ENCODE results near the gene CTF1. TPM values are rescaled to one million over a fixed set of nuclear protein-coding genes. Genes with fewer than 3 reads are reported as not detected.

Gene CTF1
- total RNA-seq, 1 donor from 2014 or later: 5.2 TPM

DNA sequence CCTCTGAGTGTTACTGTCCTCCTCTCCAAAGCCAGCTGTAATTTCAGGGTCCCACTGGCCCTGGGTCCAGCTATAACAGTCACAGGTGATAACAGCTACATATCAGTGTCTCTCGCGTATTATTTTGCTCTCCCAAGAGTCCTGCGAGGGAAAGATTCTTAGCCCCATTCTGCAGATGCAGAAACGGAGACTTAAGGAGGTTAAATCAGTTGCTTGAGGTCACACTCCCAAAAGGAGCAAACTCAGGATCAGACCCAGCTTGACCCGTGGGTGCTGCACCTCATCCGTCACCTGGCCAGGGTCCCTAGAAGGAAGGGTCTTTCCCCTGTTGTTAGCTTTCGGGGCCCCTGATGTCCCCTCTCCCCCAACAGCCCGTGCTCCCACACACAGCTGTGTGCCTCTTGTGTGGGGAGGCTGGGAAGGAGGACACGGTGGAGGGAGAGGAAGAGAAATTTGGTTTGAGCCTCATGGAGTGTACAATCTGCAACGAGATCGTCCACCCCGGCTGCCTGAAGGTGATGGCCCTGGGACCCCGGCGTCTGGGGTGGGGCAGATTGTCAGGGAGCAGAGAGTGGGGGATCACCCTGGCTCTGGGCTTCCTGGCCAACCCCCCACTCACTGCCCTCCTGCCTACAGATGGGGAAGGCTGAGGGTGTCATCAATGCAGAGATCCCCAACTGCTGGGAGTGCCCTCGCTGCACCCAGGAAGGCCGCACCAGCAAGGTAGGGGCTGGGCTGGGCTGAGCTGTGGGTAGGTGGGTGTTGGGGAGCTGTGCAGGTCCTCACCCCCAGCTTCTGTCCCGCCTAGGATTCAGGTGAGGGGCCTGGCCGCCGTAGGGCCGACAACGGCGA, 30.7 kb downstream of the CTF1 start:
- H2AFZ ChIP-seq (ENCODE audit: low read depth, low read length): no peak overlapping the region
- peaks cover 10% of the 10 kb centered on the region for H3K4me1 ChIP-seq (ENCODE audit: insufficient read depth, low read length)
- Mint-ChIP-seq H3K36me3 (ENCODE audit: low read depth, unreplicated experiment) (peaks cover under 1% of the 10 kb centered on the region), H3K4me3 (ENCODE audit: unreplicated experiment) (peak overlapping the region; percentile 43), H3K27me3 (ENCODE audit: low read depth, unreplicated experiment) (no peaks in the 10 kb centered on the region), H3K9me3 (ENCODE audit: unreplicated experiment) (no peaks in the 10 kb centered on the region), H3K4me1 (ENCODE audit: low read depth, unreplicated experiment) (peaks cover 11% of the 10 kb centered on the region), H3K27ac (ENCODE audit: unreplicated experiment) (no peak overlapping the region)
- no peaks in the 10 kb centered on the region for H3K27me3 ChIP-seq (ENCODE audit: insufficient read depth, low read length)
- TF ChIP-seq CTCF (IDR thresholded peaks at IDR 0.05; ENCODE audit: insufficient read depth, low read depth, low read length): no peak
- TF ChIP-seq EZH2 (IDR thresholded peaks at IDR 0.05; ENCODE audit: insufficient read depth, low read length): no peak
- H4K20me1 ChIP-seq (ENCODE audit: insufficient read depth, low read length): peaks cover 44% of the 10 kb centered on the region
- H3K9me3 ChIP-seq (ENCODE audit: insufficient read depth, low read depth, low read length): no peaks in the 10 kb centered on the region
- peaks cover 15% of the 10 kb centered on the region for H3K79me2 ChIP-seq (ENCODE audit: insufficient read depth, low read length)
- H3K4me2 ChIP-seq (ENCODE audit: low read length): no peak overlapping the region
- H3K36me3 ChIP-seq (ENCODE audit: insufficient read depth, low read length): peaks cover 17% of the 10 kb centered on the region
- DNase-seq (ENCODE audit: low read depth) (no peak), FAIRE-seq (no peak)
- H3K9ac ChIP-seq (ENCODE audit: low read length): no peak overlapping the region
- no peak overlapping the region for H3K4me3 ChIP-seq (ENCODE audit: insufficient read depth, low read depth, low read length)
- H3K27ac ChIP-seq (ENCODE audit: low read depth, low read length): no peak overlapping the region

DNA sequence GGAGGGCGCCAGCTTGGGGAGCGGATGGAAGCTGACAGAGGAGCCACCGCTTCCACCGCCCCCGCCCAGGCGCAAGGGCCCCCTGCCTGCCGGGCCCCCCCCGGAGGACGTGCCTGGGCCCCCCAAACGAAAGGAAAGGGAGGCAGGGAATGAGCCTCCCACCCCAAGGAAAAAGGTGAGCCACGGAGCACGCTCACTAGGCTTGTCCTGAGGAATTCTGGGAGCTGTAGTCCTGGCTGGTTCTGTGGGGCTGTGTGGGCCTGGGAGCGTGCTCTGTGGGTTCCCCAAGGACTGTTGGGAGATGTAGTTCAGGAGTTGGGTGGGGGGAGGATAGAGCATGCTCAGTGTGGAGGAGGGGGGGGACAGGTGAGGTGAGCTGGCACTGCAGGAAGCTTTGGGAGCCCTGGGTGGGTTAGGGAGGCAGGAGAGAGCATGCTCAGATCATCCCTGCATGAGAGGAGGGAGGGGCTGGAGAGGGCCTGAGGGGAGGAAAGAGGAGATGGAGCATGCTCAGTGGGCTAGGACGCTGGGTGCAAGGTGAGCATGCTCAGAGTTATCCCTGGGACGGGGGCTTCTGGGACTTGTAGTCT, 31.5 kb downstream of the CTF1 start:
- DNase-seq (ENCODE audit: low read depth) (peak; percentile 14), FAIRE-seq (no peak)
- H3K4me3 Mint-ChIP-seq (ENCODE audit: unreplicated experiment): no peak overlapping the region
- TF ChIP-seq CTCF (IDR thresholded peaks at IDR 0.05; ENCODE audit: insufficient read depth, low read depth, low read length): no peak
- TF ChIP-seq EZH2 (IDR thresholded peaks at IDR 0.05; ENCODE audit: insufficient read depth, low read length): no peak
- Histone ChIP-seq H3K9me3 (ENCODE audit: insufficient read depth, low read depth, low read length) (no peaks in the 10 kb centered on the region), H3K4me1 (ENCODE audit: insufficient read depth, low read length) (peaks cover 9% of the 10 kb centered on the region), H3K79me2 (ENCODE audit: insufficient read depth, low read length) (peaks cover 15% of the 10 kb centered on the region), H3K4me2 (ENCODE audit: low read length) (no peak overlapping the region), H3K9ac (ENCODE audit: low read length) (no peak overlapping the region), H3K27me3 (ENCODE audit: insufficient read depth, low read length) (no peaks in the 10 kb centered on the region), H2AFZ (ENCODE audit: low read depth, low read length) (no peak overlapping the region), H3K27ac (ENCODE audit: low read depth, low read length) (no peak overlapping the region), H3K36me3 (ENCODE audit: insufficient read depth, low read length) (peaks cover 17% of the 10 kb centered on the region), H3K4me3 (ENCODE audit: insufficient read depth, low read depth, low read length) (no peak overlapping the region), H4K20me1 (ENCODE audit: insufficient read depth, low read length) (peaks cover 48% of the 10 kb centered on the region)
- H3K27me3 Mint-ChIP-seq (ENCODE audit: low read depth, unreplicated experiment): no peaks in the 10 kb centered on the region
- H3K27ac Mint-ChIP-seq (ENCODE audit: unreplicated experiment): no peak overlapping the region
- H3K4me1 Mint-ChIP-seq (ENCODE audit: low read depth, unreplicated experiment): peaks cover 11% of the 10 kb centered on the region
- peaks cover 3% of the 10 kb centered on the region for H3K36me3 Mint-ChIP-seq (ENCODE audit: low read depth, unreplicated experiment)
- H3K9me3 Mint-ChIP-seq (ENCODE audit: unreplicated experiment): no peaks in the 10 kb centered on the region

- Mint-ChIP-seq H3K27ac (ENCODE audit: unreplicated experiment) (no peak overlapping the region), H3K27me3 (ENCODE audit: low read depth, unreplicated experiment) (no peaks in the 10 kb centered on the region), H3K4me3 (ENCODE audit: unreplicated experiment) (no peak overlapping the region), H3K36me3 (ENCODE audit: low read depth, unreplicated experiment) (peaks cover 3% of the 10 kb centered on the region), H3K9me3 (ENCODE audit: unreplicated experiment) (no peaks in the 10 kb centered on the region), H3K4me1 (ENCODE audit: low read depth, unreplicated experiment) (peaks cover 11% of the 10 kb centered on the region)
- H3K4me2 ChIP-seq (ENCODE audit: low read length): no peak overlapping the region
- no peak overlapping the region for H3K9ac ChIP-seq (ENCODE audit: low read length)
- DNase-seq (ENCODE audit: low read depth) (no peak), FAIRE-seq (no peak)
- H2AFZ ChIP-seq (ENCODE audit: low read depth, low read length): no peak overlapping the region
- TF ChIP-seq EZH2 (IDR thresholded peaks at IDR 0.05; ENCODE audit: insufficient read depth, low read length) (no peak), CTCF (IDR thresholded peaks at IDR 0.05; ENCODE audit: insufficient read depth, low read depth, low read length) (no peak)
- no peak overlapping the region for H3K27ac ChIP-seq (ENCODE audit: low read depth, low read length)
- no peak overlapping the region for H3K4me3 ChIP-seq (ENCODE audit: insufficient read depth, low read depth, low read length)
- H4K20me1 ChIP-seq (ENCODE audit: insufficient read depth, low read length): peaks cover 48% of the 10 kb centered on the region
- H3K79me2 ChIP-seq (ENCODE audit: insufficient read depth, low read length): peaks cover 15% of the 10 kb centered on the region
- H3K36me3 ChIP-seq (ENCODE audit: insufficient read depth, low read length): peaks cover 18% of the 10 kb centered on the region
- H3K9me3 ChIP-seq (ENCODE audit: insufficient read depth, low read depth, low read length): no peaks in the 10 kb centered on the region
- no peaks in the 10 kb centered on the region for H3K27me3 ChIP-seq (ENCODE audit: insufficient read depth, low read length)
- H3K4me1 ChIP-seq (ENCODE audit: insufficient read depth, low read length): peaks cover 9% of the 10 kb centered on the region
Observed at GRCh38 chr16:30928390-30928789, 32.0 kb downstream of the CTF1 start.
